GM19239 (cell line): ENCODE data around the gene PSKH1.
"Not testable (repeated sequence)": the region's sequence is repeated elsewhere in the genome, so short reads cannot be mapped to it uniquely, and the experiment has no call there.

Experiments
- DNase-seq: peaks from one replicate; pipeline ENCODE4 v3.0.0; 2011; ENCODE audit warnings: low spot score; ENCODE audit not compliant: insufficient read length
- FAIRE-seq: peaks from 2 replicates; lab custom pipeline; 2011; peaks lifted over from hg19 to GRCh38; lab: Jason Lieb, UNC

PSKH1 gene

GRCh38 chr16:67892899-67893742 is at the start of gene PSKH1:
PSKH1 (plus strand) TSS chr16:67893254; CDS start chr16:67908750, 15,496 bp downstream.
- DNase-seq (peak; percentile 99), FAIRE-seq (peak; percentile 70)

GRCh38 chr16:67843343-67843765 is 49.7 kb upstream of the PSKH1 start:
- DNase-seq (no peak), FAIRE-seq (no peak)

- FAIRE-seq (no peak), DNase-seq (no peak)
Measured at GRCh38 chr16:67844497-67844896, 48.6 kb upstream of the PSKH1 start.

- FAIRE-seq = peak; percentile 45
Measured at GRCh38 chr16:67845291-67846062, 47.6 kb upstream of the PSKH1 start.

GRCh38 chr16:67846063-67846319 is 47.1 kb upstream of the PSKH1 start:
- peak; percentile 31 for FAIRE-seq
- DNase-seq = no peak

More at GRCh38 chr16:67845291-67846062, 47.6 kb upstream of the PSKH1 start:
- DNase-seq = no peak

GRCh38 chr16:67846320-67847063 is 46.6 kb upstream of the PSKH1 start, which contains the start of gene NUTF2:
NUTF2 (plus strand) TSS chr16:67846933; CDS start chr16:67865131, 18,198 bp downstream.
- peak; percentile 94 for DNase-seq
- peak; percentile 89 for FAIRE-seq

GRCh38 chr16:67847064-67847861 is 45.8 kb upstream of the PSKH1 start, which contains the start of gene CENPT:
CENPT (minus strand) TSS chr16:67847693; CDS start chr16:67833859, 13,834 bp downstream.
- FAIRE-seq (no peak), DNase-seq (peak; percentile 69)

- DNase-seq (no peak), FAIRE-seq (no peak)
Measured at GRCh38 chr16:67848118-67848517, 44.9 kb upstream of the PSKH1 start.

- FAIRE-seq (no peak), DNase-seq (no peak)
Measured at GRCh38 chr16:67853670-67854069, 39.4 kb upstream of the PSKH1 start.

- FAIRE-seq = no peak
- DNase-seq = no peak
Measured at GRCh38 chr16:67855789-67856188, 37.3 kb upstream of the PSKH1 start.

- FAIRE-seq = no peak
Measured at GRCh38 chr16:67856927-67857546, 36.0 kb upstream of the PSKH1 start.

GRCh38 chr16:67857547-67858233 is 35.4 kb upstream of the PSKH1 start:
- FAIRE-seq (no peak), DNase-seq (no peak)

More at GRCh38 chr16:67856927-67857546, 36.0 kb upstream of the PSKH1 start:
- DNase-seq = no peak

GRCh38 chr16:67858500-67858899 is 34.6 kb upstream of the PSKH1 start:
- no peak for DNase-seq
- FAIRE-seq = no peak

GRCh38 chr16:67860589-67861398 is 32.3 kb upstream of the PSKH1 start:
- FAIRE-seq = no peak
- DNase-seq = no peak

GRCh38 chr16:67861877-67862276 is 31.2 kb upstream of the PSKH1 start:
- DNase-seq = no peak
- FAIRE-seq = no peak

GRCh38 chr16:67862623-67863583 is 30.2 kb upstream of the PSKH1 start:
- DNase-seq = no peak
- FAIRE-seq = no peak

- FAIRE-seq, DNase-seq: not testable (repeated sequence)
Measured at GRCh38 chr16:67864044-67864443, 29.0 kb upstream of the PSKH1 start.
